ENCODE results near the gene LMF1.

The LMF1 gene

DNA sequence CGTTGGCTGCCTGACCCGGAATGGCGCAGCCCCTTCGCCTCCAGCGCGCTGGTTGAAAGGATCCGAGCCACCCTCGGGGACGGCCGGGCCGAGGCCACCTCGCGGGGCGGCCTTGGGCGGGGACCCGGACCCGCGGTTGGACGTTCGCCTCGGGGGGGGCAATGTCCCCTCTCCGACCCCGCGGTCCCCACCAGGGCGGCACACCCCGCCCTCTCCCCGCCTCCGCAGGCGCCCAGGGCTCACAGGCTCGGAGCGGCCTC, 9.7 kb upstream of the LMF1 start:
- H3K4me3 Mint-ChIP-seq, result no peak overlapping the region
- H3K27me3 Mint-ChIP-seq (ENCODE audit: low read depth), result peaks cover 23% of the 10 kb centered on the region
- peaks cover under 1% of the 10 kb centered on the region for H3K36me3 Mint-ChIP-seq (ENCODE audit: low read depth)
- peaks cover 27% of the 10 kb centered on the region for H3K4me1 Mint-ChIP-seq
- no peaks in the 10 kb centered on the region for H3K9me3 Mint-ChIP-seq
- TF ChIP-seq, protein P1, sequence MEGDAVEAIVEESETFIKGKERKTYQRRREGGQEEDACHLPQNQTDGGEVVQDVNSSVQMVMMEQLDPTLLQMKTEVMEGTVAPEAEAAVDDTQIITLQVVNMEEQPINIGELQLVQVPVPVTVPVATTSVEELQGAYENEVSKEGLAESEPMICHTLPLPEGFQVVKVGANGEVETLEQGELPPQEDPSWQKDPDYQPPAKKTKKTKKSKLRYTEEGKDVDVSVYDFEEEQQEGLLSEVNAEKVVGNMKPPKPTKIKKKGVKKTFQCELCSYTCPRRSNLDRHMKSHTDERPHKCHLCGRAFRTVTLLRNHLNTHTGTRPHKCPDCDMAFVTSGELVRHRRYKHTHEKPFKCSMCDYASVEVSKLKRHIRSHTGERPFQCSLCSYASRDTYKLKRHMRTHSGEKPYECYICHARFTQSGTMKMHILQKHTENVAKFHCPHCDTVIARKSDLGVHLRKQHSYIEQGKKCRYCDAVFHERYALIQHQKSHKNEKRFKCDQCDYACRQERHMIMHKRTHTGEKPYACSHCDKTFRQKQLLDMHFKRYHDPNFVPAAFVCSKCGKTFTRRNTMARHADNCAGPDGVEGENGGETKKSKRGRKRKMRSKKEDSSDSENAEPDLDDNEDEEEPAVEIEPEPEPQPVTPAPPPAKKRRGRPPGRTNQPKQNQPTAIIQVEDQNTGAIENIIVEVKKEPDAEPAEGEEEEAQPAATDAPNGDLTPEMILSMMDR (IDR thresholded peaks at IDR 0.05; ENCODE audit: unreplicated experiment in 3 of 3), result no peak
- H3K27ac Mint-ChIP-seq, result no peak overlapping the region

DNA sequence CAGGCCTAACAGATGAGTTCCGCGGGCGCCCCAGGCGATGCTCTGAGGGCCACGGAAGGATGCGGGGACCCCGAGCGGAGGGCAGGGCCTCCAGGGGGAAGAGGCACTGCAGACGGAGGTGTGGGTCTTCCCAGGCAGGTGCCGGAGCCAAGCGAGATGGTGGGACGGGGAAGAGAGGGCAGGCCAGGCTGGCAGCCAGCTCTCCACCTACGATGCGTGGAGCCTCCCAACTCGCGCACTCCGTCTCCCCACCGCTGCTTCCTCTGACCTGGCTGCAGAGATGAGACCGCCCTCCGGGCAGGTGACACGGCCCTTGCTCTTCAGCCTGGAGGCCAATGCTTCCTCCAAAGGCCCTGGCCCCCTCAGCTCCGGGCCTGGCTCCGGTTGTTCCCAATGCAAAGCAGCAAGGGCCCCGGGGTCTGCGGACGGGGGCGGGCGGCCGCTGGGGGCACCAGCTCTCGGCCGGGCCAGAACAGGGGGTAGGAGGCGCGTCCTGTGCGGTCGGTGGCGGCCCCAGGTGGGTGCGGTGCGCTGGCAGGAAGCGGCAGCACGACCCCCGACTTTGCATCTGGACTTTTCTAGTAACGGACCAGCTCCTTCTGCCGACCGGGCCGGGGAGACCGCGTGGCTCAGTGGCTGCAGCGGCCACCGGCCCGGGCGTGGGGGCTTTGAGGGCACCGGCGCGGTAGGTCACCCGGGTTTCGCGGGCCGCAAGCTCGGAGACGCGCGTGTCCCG, 9.2 kb upstream of the LMF1 start:
- H3K36me3 Mint-ChIP-seq (ENCODE audit: low read depth), result no peaks in the 10 kb centered on the region
- TF ChIP-seq, protein P1 (IDR thresholded peaks at IDR 0.05; ENCODE audit: unreplicated experiment in 3 of 3), result no peak
- H3K4me3 Mint-ChIP-seq, result peak overlapping the region; percentile 61 to 76 (median 69)
- H3K4me1 Mint-ChIP-seq, result peaks cover 31% of the 10 kb centered on the region
- no peak overlapping the region for H3K27ac Mint-ChIP-seq
- H3K27me3 Mint-ChIP-seq (ENCODE audit: low read depth), result peaks cover 23% of the 10 kb centered on the region
- no peaks in the 10 kb centered on the region for H3K9me3 Mint-ChIP-seq

DNA sequence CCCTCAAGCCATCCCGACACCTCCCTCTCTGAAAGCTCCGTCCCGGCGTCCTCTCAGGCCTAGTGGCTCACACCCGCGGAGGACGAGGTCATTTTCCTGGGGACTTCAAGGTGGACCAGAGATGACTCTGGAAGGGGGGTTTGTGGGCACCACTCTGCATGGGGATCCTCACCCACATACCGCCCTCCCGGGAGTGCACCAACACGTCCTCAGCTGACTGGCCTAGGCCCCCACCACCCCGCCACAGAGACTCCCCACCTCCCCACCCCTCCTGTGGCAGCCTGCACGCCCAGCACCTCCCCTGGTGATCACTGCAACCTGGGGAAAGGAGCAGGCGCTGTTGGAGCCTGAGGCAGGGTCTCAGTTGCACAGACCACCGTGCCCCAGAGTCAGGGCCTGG, 8.4 kb upstream of the LMF1 start:
- Mint-ChIP-seq H3K9me3 (no peaks in the 10 kb centered on the region), H3K4me3 (peak overlapping the region in 2 of 3 experiments; percentile 61 to 76), H3K36me3 (ENCODE audit: low read depth) (no peaks in the 10 kb centered on the region), H3K27ac (no peak overlapping the region), H3K27me3 (ENCODE audit: low read depth) (peaks cover 24% of the 10 kb centered on the region), H3K4me1 (peaks cover 34% of the 10 kb centered on the region)
- TF ChIP-seq, protein P1 (IDR thresholded peaks at IDR 0.05; ENCODE audit: unreplicated experiment in 3 of 3), result no peak

DNA sequence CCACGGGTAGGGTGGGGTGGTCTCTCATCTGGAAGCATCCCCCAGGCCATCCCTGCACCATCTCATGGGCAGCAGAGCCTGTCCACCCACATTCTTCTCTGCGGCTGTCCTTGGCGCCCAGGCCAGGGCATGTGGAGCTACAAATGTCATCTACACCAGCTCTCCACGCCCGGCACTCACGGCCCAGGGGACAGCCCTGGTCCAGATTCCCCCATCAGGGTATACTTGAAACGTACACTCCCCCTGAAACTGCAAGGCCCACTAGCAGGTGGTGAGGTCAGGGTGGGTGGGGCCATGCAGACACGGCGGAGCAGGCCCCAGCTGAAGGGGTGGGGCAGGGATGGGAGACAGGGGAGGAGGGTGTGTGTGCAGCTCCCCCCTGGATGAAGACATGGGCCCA, 7.6 kb upstream of the LMF1 start:
- H3K27me3 Mint-ChIP-seq (ENCODE audit: low read depth), result peaks cover 28% of the 10 kb centered on the region
- H3K36me3 Mint-ChIP-seq (ENCODE audit: low read depth), result no peaks in the 10 kb centered on the region
- TF ChIP-seq, protein P1 (IDR thresholded peaks at IDR 0.05; ENCODE audit: unreplicated experiment in 3 of 3), result no peak
- peak overlapping the region; percentile 24 to 62 (median 34) for H3K4me3 Mint-ChIP-seq
- H3K27ac Mint-ChIP-seq, result peak overlapping the region in 2 of 3 experiments; percentile 15 to 80
- peaks cover 38% of the 10 kb centered on the region for H3K4me1 Mint-ChIP-seq
- H3K9me3 Mint-ChIP-seq, result no peaks in the 10 kb centered on the region

DNA sequence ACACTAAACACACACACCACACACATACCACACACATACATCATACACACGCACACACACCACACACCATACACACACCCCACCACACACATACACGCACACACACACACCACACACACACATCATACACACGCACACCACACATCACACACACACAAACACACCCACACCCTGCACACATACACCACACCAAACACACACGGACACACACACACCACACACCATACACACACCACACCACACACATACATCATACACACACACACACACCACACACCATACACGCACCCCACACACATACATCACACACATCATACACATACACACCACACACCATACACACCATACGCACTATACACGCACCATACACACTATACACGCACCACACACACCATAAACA, 7.1 kb upstream of the LMF1 start:
- TF ChIP-seq, protein P1 (IDR thresholded peaks at IDR 0.05; ENCODE audit: unreplicated experiment in 3 of 3), result no peak
- Mint-ChIP-seq H3K4me3 (peak overlapping the region; percentile 24 to 62 (median 34)), H3K9me3 (no peaks in the 10 kb centered on the region), H3K36me3 (ENCODE audit: low read depth) (no peaks in the 10 kb centered on the region), H3K4me1 (peaks cover 42% of the 10 kb centered on the region), H3K27ac (peak overlapping the region in 2 of 3 experiments; percentile 15 to 80), H3K27me3 (ENCODE audit: low read depth) (peaks cover 27% of the 10 kb centered on the region)

DNA sequence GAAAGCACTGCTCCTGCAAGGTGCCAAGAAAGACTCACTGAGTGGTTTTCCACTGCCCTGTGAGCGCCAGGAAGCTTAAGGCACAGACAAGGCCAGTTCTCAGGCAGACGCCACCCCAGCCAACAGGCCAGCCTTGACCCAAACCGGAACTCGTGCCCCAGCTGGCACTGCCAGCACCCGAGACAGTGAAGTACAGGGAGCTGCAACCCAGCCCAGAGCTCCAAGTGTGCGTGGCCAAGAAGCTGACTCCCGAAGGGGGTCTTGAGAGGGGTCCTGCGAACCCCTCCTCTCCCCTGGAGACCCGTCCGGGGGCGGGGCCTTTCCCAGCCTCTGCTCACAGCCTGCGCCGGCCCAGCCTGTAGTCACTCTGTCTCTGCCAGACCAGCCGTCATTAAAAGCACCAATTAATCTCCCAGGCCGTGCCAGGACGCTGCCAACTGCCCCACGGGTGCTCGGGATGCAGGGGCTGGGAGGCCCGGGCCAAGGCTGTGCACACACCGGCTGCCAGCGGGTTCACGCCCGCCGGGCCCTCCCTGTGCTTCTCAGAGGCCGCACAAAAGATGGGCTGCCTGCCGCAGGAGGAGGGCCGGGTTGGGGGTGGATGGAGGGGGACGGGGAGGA, 6.4 kb upstream of the LMF1 start:
- Mint-ChIP-seq H3K4me3 (peak overlapping the region in 2 of 3 experiments; percentile 54 to 73), H3K27me3 (ENCODE audit: low read depth) (peaks cover 22% of the 10 kb centered on the region), H3K4me1 (peaks cover 42% of the 10 kb centered on the region), H3K27ac (peak overlapping the region; percentile 66 to 85 (median 78)), H3K9me3 (no peaks in the 10 kb centered on the region), H3K36me3 (ENCODE audit: low read depth) (no peaks in the 10 kb centered on the region)
- TF ChIP-seq, protein P1 (IDR thresholded peaks at IDR 0.05; ENCODE audit: unreplicated experiment in 3 of 3), result no peak
